WTC11 (cell line): ENCODE measurements around the gene KCND3. TPM values are rescaled to one million over a fixed set of nuclear protein-coding genes. Genes with fewer than 3 reads are reported as not detected.

Experiments
- ATAC-seq: fragments of 200-7000 bp; cut with Tn5 transposase; 2 replicates; pipeline ENCODE4 v1.10.0; 2021; ENCODE audit warnings: mild to moderate bottlenecking, moderate library complexity
- CTCF ChIA-PET: fragments of 300-600 bp; sonication (Branson Sonifier 250); formaldehyde crosslinking; loops from one replicate; lab custom pipeline; 2021; ENCODE audit warnings: antibody characterized with exemption; lab: Charles Lee
- POLR2A ChIA-PET: fragments of 350-600 bp; sonication (Branson Sonifier 250); formaldehyde crosslinking; loops from one replicate; lab custom pipeline; 2021; ENCODE audit warnings: antibody characterized with exemption; lab: Charles Lee
- DNase-seq: peaks from one replicate; pipeline ENCODE4 v3.0.0; 2021; ENCODE audit warnings: low spot score
- H3K27ac Mint-ChIP-seq: 2 replicates; pipeline ENCODE4 v1.8.0; 2021; ENCODE audit warnings: mixed read lengths
- H3K27me3 Mint-ChIP-seq: 2 replicates; pipeline ENCODE4 v1.8.0; 2021; ENCODE audit warnings: low read depth, mild to moderate bottlenecking, moderate library complexity, mixed read lengths
- H3K36me3 Mint-ChIP-seq: 2 replicates; pipeline ENCODE4 v1.8.0; 2021; ENCODE audit warnings: mixed read lengths
- H3K4me1 Mint-ChIP-seq: 2 replicates; pipeline ENCODE4 v1.8.0; 2022; ENCODE audit warnings: mixed read lengths
- H3K4me3 Mint-ChIP-seq: 2 replicates; pipeline ENCODE4 v1.8.0; 2021; ENCODE audit warnings: mild to moderate bottlenecking, moderate library complexity, mixed read lengths
- H3K9me3 Mint-ChIP-seq: 2 replicates; pipeline ENCODE4 v1.8.0; 2021; ENCODE audit warnings: mixed read lengths
- CBFB ChIP-seq: sonication (generic); formaldehyde crosslinking; IDR thresholded peaks from 2 replicates; pipeline ENCODE4 v1.8.1; 2022; ENCODE audit warnings: mild to moderate bottlenecking, low read depth, missing genetic modification reagents
- EMX1 ChIP-seq: fragments of 250-450 bp; sonication (Bioruptor Pico); IDR thresholded peaks from 2 replicates; pipeline ENCODE4 v1.8.0; 2021; ENCODE audit warnings: mild to moderate bottlenecking
- ESRRA ChIP-seq: sonication (generic); formaldehyde crosslinking; IDR thresholded peaks from 2 replicates; pipeline ENCODE4 v1.8.1; 2022; ENCODE audit warnings: mild to moderate bottlenecking, missing genetic modification reagents, borderline replicate concordance
- ETV6 ChIP-seq: sonication (generic); formaldehyde crosslinking; IDR thresholded peaks from 2 replicates; pipeline ENCODE4 v1.8.1; 2022; ENCODE audit warnings: mild to moderate bottlenecking, missing genetic modification reagents
- GRHL2 ChIP-seq: fragments of 250-450 bp; sonication (Bioruptor Pico); IDR thresholded peaks from 2 replicates; pipeline ENCODE4 v1.8.0; 2022; ENCODE audit warnings: mild to moderate bottlenecking, moderate library complexity; ENCODE audit not compliant: insufficient replicate concordance, severe bottlenecking
- JUN ChIP-seq: sonication (generic); formaldehyde crosslinking; IDR thresholded peaks from 2 replicates; pipeline ENCODE4 v1.8.0; 2023; ENCODE audit warnings: mild to moderate bottlenecking, missing genetic modification reagents
- MXD4 ChIP-seq: fragments of 250-450 bp; sonication (Bioruptor Pico); IDR thresholded peaks from 2 replicates; pipeline ENCODE4 v1.8.0; 2021; ENCODE audit warnings: mild to moderate bottlenecking, moderate library complexity, borderline replicate concordance
- NFATC4 ChIP-seq: fragments of 250-450 bp; sonication (Bioruptor Pico); IDR thresholded peaks from 2 replicates; pipeline ENCODE4 v1.9.0; 2021; ENCODE audit warnings: mild to moderate bottlenecking
- NFE2L1 ChIP-seq: sonication (generic); formaldehyde crosslinking; IDR thresholded peaks from 2 replicates; pipeline ENCODE4 v1.8.1; 2023; ENCODE audit warnings: missing genetic modification reagents
- RELA ChIP-seq: sonication (generic); formaldehyde crosslinking; IDR thresholded peaks from 2 replicates; pipeline ENCODE4 v1.8.1; 2022; ENCODE audit warnings: missing genetic modification reagents, mild to moderate bottlenecking, borderline replicate concordance
- SP1 ChIP-seq: sonication (generic); formaldehyde crosslinking; conservative IDR thresholded peaks from 2 replicates; pipeline ENCODE4 v1.8.1; 2022; ENCODE audit warnings: missing genetic modification reagents
- TCF7 ChIP-seq: sonication (generic); formaldehyde crosslinking; IDR thresholded peaks from 2 replicates; pipeline ENCODE4 v1.8.0; 2022; ENCODE audit warnings: mild to moderate bottlenecking, low read depth, missing genetic modification reagents, moderate library complexity
- TEAD1 ChIP-seq: sonication (generic); formaldehyde crosslinking; IDR thresholded peaks from 2 replicates; pipeline ENCODE4 v1.8.0; 2022; ENCODE audit warnings: mild to moderate bottlenecking, missing genetic modification reagents
- TEAD4 ChIP-seq: sonication (generic); formaldehyde crosslinking; IDR thresholded peaks from 2 replicates; pipeline ENCODE4 v1.8.0; 2022; ENCODE audit warnings: mild to moderate bottlenecking, missing genetic modification reagents
- ZBTB21 ChIP-seq: sonication (generic); formaldehyde crosslinking; IDR thresholded peaks from 2 replicates; pipeline ENCODE4 v1.8.1; 2023; ENCODE audit warnings: mild to moderate bottlenecking, missing genetic modification reagents, borderline replicate concordance
- ZNF219 ChIP-seq: sonication (generic); formaldehyde crosslinking; IDR thresholded peaks from 2 replicates; pipeline ENCODE4 v1.8.0; 2023; ENCODE audit warnings: missing genetic modification reagents, mild to moderate bottlenecking, borderline replicate concordance
- ZNF317 ChIP-seq: sonication (generic); formaldehyde crosslinking; IDR thresholded peaks from 2 replicates; pipeline ENCODE4 v1.8.1; 2023; ENCODE audit warnings: low read depth, mild to moderate bottlenecking, moderate library complexity, missing genetic modification reagents, borderline replicate concordance
- total RNA-seq: library from RNA; stranded (reverse); gene quantifications from 3 replicates; pipeline ENCODE4 v1.2.3, GENCODE V29; 2021
- TF ChIP-seq, protein P1 (sequence below): sonication (generic); formaldehyde crosslinking; IDR thresholded peaks from 2 replicates; pipeline ENCODE4 v1.8.0; 2023; ENCODE audit warnings: mild to moderate bottlenecking, missing genetic modification reagents
- TF ChIP-seq, protein P2 (sequence below): sonication (generic); formaldehyde crosslinking; IDR thresholded peaks from 2 replicates; pipeline ENCODE4 v1.8.1; 2022; ENCODE audit warnings: mild to moderate bottlenecking, missing genetic modification reagents, moderate library complexity, borderline replicate concordance
- TF ChIP-seq, protein P3 (sequence below): sonication (generic); formaldehyde crosslinking; IDR thresholded peaks from 2 replicates; pipeline ENCODE4 v1.8.1; 2023; ENCODE audit warnings: mild to moderate bottlenecking, missing genetic modification reagents, borderline replicate concordance
- TF ChIP-seq, protein P4 (sequence below): sonication (generic); formaldehyde crosslinking; IDR thresholded peaks from 2 replicates; pipeline ENCODE4 v1.8.0; 2023; ENCODE audit warnings: missing genetic modification reagents
- TF ChIP-seq, protein P5 (sequence below): fragments of 250-450 bp; sonication (Bioruptor Pico); IDR thresholded peaks from 2 replicates; pipeline ENCODE4 v1.9.0; 2021; ENCODE audit warnings: moderate library complexity, mild to moderate bottlenecking, inconsistent platforms, borderline replicate concordance
- TF ChIP-seq, protein P6 (sequence below): sonication (generic); formaldehyde crosslinking; conservative IDR thresholded peaks from 2 replicates; pipeline ENCODE4 v1.8.1; 2023; ENCODE audit warnings: mild to moderate bottlenecking, low read depth, missing genetic modification reagents, moderate library complexity

KCND3 gene
- total RNA-seq, 1 experiment from 2014 or later: 0.35 TPM

DNA sequence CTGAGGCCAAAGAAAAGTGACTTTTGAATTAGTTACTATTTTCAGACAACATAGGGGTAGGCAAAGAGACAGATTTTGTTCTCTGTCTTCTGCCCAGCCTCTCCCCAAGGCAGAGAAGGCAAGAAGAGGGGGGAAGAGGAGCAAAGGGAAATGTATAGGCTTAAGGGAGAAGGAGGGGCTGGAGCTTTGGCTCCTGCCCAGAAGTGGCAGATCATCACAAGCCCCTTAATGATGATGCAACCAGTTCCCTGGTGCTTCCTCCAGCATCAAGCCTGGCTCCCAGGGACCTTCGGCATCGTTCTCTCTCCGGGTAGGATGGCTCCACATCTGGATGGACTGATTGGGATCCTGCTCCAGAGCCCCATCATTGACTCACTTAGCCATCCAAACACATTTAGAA, 112.8 kb downstream of the KCND3 start (continued):
- TF ChIP-seq, protein P1, sequence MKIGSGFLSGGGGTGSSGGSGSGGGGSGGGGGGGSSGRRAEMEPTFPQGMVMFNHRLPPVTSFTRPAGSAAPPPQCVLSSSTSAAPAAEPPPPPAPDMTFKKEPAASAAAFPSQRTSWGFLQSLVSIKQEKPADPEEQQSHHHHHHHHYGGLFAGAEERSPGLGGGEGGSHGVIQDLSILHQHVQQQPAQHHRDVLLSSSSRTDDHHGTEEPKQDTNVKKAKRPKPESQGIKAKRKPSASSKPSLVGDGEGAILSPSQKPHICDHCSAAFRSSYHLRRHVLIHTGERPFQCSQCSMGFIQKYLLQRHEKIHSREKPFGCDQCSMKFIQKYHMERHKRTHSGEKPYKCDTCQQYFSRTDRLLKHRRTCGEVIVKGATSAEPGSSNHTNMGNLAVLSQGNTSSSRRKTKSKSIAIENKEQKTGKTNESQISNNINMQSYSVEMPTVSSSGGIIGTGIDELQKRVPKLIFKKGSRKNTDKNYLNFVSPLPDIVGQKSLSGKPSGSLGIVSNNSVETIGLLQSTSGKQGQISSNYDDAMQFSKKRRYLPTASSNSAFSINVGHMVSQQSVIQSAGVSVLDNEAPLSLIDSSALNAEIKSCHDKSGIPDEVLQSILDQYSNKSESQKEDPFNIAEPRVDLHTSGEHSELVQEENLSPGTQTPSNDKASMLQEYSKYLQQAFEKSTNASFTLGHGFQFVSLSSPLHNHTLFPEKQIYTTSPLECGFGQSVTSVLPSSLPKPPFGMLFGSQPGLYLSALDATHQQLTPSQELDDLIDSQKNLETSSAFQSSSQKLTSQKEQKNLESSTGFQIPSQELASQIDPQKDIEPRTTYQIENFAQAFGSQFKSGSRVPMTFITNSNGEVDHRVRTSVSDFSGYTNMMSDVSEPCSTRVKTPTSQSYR (CRISPR knock-in tag): no peak
- TF ChIP-seq ETV6: no peak
- TF ChIP-seq, protein P2, sequence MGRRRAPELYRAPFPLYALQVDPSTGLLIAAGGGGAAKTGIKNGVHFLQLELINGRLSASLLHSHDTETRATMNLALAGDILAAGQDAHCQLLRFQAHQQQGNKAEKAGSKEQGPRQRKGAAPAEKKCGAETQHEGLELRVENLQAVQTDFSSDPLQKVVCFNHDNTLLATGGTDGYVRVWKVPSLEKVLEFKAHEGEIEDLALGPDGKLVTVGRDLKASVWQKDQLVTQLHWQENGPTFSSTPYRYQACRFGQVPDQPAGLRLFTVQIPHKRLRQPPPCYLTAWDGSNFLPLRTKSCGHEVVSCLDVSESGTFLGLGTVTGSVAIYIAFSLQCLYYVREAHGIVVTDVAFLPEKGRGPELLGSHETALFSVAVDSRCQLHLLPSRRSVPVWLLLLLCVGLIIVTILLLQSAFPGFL (CRISPR knock-in tag): no peak
- TF ChIP-seq ZNF317: no peak
- TF ChIP-seq RELA (CRISPR knock-in tag): no peak
- TF ChIP-seq TEAD1 (CRISPR knock-in tag): no peak
- TF ChIP-seq, protein P3, sequence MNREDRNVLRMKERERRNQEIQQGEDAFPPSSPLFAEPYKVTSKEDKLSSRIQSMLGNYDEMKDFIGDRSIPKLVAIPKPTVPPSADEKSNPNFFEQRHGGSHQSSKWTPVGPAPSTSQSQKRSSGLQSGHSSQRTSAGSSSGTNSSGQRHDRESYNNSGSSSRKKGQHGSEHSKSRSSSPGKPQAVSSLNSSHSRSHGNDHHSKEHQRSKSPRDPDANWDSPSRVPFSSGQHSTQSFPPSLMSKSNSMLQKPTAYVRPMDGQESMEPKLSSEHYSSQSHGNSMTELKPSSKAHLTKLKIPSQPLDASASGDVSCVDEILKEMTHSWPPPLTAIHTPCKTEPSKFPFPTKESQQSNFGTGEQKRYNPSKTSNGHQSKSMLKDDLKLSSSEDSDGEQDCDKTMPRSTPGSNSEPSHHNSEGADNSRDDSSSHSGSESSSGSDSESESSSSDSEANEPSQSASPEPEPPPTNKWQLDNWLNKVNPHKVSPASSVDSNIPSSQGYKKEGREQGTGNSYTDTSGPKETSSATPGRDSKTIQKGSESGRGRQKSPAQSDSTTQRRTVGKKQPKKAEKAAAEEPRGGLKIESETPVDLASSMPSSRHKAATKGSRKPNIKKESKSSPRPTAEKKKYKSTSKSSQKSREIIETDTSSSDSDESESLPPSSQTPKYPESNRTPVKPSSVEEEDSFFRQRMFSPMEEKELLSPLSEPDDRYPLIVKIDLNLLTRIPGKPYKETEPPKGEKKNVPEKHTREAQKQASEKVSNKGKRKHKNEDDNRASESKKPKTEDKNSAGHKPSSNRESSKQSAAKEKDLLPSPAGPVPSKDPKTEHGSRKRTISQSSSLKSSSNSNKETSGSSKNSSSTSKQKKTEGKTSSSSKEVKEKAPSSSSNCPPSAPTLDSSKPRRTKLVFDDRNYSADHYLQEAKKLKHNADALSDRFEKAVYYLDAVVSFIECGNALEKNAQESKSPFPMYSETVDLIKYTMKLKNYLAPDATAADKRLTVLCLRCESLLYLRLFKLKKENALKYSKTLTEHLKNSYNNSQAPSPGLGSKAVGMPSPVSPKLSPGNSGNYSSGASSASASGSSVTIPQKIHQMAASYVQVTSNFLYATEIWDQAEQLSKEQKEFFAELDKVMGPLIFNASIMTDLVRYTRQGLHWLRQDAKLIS (CRISPR knock-in tag): no peak

DNA sequence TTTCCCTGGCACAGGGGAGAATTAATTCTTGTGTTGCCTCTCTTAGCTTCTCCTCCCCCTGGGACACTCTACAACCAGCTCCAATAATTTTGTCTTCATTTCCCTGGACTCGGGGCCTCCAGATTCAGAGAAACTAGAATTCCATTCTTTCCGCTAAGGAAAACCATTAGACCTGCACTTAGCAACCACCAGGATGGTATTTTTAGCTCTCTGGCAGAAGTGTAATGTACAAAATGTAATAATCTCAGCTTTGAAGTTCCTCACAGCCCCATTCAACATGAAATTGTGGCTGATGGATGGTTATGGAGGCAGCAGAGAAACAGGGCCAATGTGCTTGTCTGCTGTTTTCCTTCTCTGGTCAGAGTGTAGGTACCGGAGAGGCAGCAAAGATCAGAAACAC, 113.8 kb downstream of the KCND3 start:
- ATAC-seq (no peak), DNase-seq (no peak)
- Mint-ChIP-seq H3K4me1 (no peaks in the 10 kb centered on the region), H3K4me3 (no peak overlapping the region), H3K27me3 (no peaks in the 10 kb centered on the region), H3K9me3 (no peaks in the 10 kb centered on the region), H3K36me3 (no peaks in the 10 kb centered on the region), H3K27ac (no peak overlapping the region)
- POLR2A ChIA-PET: no interaction called here
- CTCF ChIA-PET: interaction anchor here (0.6 to 1.3 kb wide), 2 partner anchors 21 to 855 kb away, joined by 3 read pairs; no protein-coding TSS in a partner anchor
- TF ChIP-seq SP1 (CRISPR knock-in tag): no peak
- TF ChIP-seq, protein P4, sequence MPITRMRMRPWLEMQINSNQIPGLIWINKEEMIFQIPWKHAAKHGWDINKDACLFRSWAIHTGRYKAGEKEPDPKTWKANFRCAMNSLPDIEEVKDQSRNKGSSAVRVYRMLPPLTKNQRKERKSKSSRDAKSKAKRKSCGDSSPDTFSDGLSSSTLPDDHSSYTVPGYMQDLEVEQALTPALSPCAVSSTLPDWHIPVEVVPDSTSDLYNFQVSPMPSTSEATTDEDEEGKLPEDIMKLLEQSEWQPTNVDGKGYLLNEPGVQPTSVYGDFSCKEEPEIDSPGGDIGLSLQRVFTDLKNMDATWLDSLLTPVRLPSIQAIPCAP (CRISPR knock-in tag): no peak
- TF ChIP-seq ZBTB21 (CRISPR knock-in tag): no peak
- TF ChIP-seq GRHL2: no peak
- no peak for TF ChIP-seq EMX1 (CRISPR knock-in tag)
- TF ChIP-seq NFE2L1 (CRISPR knock-in tag): no peak
- TF ChIP-seq ZNF219 (CRISPR knock-in tag): no peak
- TF ChIP-seq, protein P5, sequence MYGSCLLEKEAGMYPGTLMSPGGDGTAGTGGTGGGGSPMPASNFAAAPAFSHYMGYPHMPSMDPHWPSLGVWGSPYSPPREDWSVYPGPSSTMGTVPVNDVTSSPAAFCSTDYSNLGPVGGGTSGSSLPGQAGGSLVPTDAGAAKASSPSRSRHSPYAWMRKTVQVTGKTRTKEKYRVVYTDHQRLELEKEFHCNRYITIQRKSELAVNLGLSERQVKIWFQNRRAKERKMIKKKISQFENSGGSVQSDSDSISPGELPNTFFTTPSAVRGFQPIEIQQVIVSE (CRISPR knock-in tag): no peak
- TF ChIP-seq CBFB (CRISPR knock-in tag): no peak
- no peak for TF ChIP-seq JUN (CRISPR knock-in tag)
- TF ChIP-seq, protein P1 (CRISPR knock-in tag): no peak
- no peak for TF ChIP-seq TCF7 (CRISPR knock-in tag)
- TF ChIP-seq MXD4: no peak
- no peak for TF ChIP-seq NFATC4 (CRISPR knock-in tag)
- TF ChIP-seq, protein P6, sequence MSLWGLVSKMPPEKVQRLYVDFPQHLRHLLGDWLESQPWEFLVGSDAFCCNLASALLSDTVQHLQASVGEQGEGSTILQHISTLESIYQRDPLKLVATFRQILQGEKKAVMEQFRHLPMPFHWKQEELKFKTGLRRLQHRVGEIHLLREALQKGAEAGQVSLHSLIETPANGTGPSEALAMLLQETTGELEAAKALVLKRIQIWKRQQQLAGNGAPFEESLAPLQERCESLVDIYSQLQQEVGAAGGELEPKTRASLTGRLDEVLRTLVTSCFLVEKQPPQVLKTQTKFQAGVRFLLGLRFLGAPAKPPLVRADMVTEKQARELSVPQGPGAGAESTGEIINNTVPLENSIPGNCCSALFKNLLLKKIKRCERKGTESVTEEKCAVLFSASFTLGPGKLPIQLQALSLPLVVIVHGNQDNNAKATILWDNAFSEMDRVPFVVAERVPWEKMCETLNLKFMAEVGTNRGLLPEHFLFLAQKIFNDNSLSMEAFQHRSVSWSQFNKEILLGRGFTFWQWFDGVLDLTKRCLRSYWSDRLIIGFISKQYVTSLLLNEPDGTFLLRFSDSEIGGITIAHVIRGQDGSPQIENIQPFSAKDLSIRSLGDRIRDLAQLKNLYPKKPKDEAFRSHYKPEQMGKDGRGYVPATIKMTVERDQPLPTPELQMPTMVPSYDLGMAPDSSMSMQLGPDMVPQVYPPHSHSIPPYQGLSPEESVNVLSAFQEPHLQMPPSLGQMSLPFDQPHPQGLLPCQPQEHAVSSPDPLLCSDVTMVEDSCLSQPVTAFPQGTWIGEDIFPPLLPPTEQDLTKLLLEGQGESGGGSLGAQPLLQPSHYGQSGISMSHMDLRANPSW (CRISPR knock-in tag): no peak
- TF ChIP-seq ESRRA (CRISPR knock-in tag): no peak
- no peak for TF ChIP-seq TEAD4 (CRISPR knock-in tag)
